ENCODE results near the gene LRRC26. TPM values are rescaled to one million over a fixed set of nuclear protein-coding genes. Genes with fewer than 3 reads are reported as not detected.

Gene LRRC26
- total and polyA plus RNA-seq, 2 donors (not counting 3 experiments of a cell fraction or from before 2014, with no cell fraction given), result 0.08 TPM; not detected in 1

DNA sequence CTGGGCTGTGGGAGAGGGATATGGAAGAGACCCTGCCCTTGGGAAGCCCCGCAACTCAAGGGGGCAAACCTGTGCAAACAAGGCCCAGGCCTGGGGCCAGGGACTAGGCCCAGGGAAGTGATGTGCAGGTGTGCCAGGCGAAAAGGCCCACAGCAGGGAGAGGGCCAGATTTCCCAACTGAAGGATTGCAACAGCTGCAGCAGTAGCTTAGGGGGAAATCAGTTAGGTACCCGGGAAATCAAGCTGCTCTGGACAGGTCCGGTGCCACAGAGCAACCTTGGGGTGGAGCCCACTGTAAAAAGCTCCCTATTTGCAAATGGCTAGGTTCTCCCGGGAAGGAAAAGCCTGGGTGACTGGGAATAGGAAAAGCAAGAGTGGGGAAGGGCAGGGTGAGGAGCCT, 20.5 kb downstream of the LRRC26 start:
- H3K9me3 ChIP-seq (replicated peaks; ENCODE audit: control insufficient read depth, insufficient read depth, low read length), result no peaks in the 10 kb centered on the region
- no peaks in the 10 kb centered on the region for H3K9me1 ChIP-seq (replicated peaks; ENCODE audit: control insufficient read depth, extremely low read depth, insufficient read depth, low read length)
- no peak for DNase-seq (ENCODE audit: low read depth, low spot score)
- no peak for FAIRE-seq
- no peak overlapping the region for H3K4me2 ChIP-seq (ENCODE audit: insufficient read depth, low read length)
- no peaks in the 10 kb centered on the region for H3K27me3 ChIP-seq (ENCODE audit: control insufficient read depth in 2 of 2, insufficient read depth in 2 of 2, low read length in 2 of 2)
- ChIA-PET POLR2A (no interaction called here), CTCF (interaction anchor here (1.7 kb wide), 1 partner anchor 20 kb away, joined by 4 read pairs; no protein-coding TSS in a partner anchor)
- no peaks in the 10 kb centered on the region for H4K20me1 ChIP-seq (replicated peaks; ENCODE audit: control insufficient read depth, extremely low read depth, insufficient read depth, low read length)
- no TSS peak for BruUV-seq (replicated peaks)
- no peak overlapping the region for H3K9ac ChIP-seq (replicated peaks; ENCODE audit: extremely low read depth, insufficient read depth, low read length)
- no peak for TF ChIP-seq POLR2AphosphoS5 (IDR thresholded peaks at IDR 0.05; ENCODE audit: insufficient read depth, low read depth, low read length)
- no peak for TF ChIP-seq GATA2 (IDR thresholded peaks at IDR 0.05; ENCODE audit: insufficient read depth, insufficient read length, low read depth, low read length)
- TF ChIP-seq, protein P1, sequence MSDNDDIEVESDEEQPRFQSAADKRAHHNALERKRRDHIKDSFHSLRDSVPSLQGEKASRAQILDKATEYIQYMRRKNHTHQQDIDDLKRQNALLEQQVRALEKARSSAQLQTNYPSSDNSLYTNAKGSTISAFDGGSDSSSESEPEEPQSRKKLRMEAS (IDR thresholded peaks at IDR 0.05; ENCODE audit: insufficient read depth, insufficient read length), result no peak
- no peaks in the 10 kb centered on the region for H3K4me1 ChIP-seq (ENCODE audit: control insufficient read depth, extremely low read depth, insufficient read depth, low read length)
- H3K36me3 ChIP-seq (ENCODE audit: control insufficient read depth in 2 of 2, extremely low read depth in 1 of 2, insufficient read depth in 2 of 2, low read length in 2 of 2), result no peaks in the 10 kb centered on the region
- H2AFZ ChIP-seq (ENCODE audit: low read depth, low read length), result no peak overlapping the region
- no peaks in the 10 kb centered on the region for H3K79me2 ChIP-seq (ENCODE audit: control insufficient read depth, insufficient read depth, low read length)
- no peak overlapping the region for H3K4me3 ChIP-seq (replicated peaks in 1 of 3; ENCODE audit: insufficient read depth in 1 of 3, low read depth in 1 of 3, low read length in 3 of 3)
- H3K27ac ChIP-seq (ENCODE audit: insufficient read depth, low read depth, low read length), result no peak overlapping the region
- intact Hi-C loops (cut with micrococcal nuclease), result no loop called here
- dilution Hi-C loops (cut with MboI; ENCODE audit: extremely low pct_ligation_motif_present, low sequenced_read_pairs), result no loop called here

DNA sequence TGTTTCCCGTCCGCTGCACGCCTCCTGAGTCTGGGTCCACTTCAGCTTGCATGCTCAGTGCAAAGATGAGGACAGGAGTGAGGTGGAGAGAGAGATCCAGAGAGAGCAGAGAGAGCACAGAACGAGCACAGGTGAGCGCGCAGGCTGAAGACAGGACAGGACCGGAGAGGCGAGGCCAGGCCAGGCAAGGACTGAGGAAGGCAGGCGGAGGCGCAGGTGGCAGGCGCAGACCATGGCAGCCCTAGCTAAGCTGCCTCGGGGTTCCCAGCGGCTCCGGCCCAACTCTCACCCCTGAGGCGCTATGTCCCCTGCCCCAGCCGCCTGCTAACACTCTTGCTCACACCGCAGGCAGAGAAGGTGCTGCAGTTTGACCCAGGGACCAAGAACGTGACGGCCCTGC, 21.2 kb downstream of the LRRC26 start:
- ChIA-PET POLR2A (no interaction called here), CTCF (no interaction called here)
- Histone ChIP-seq H3K27me3 (ENCODE audit: control insufficient read depth in 2 of 2, insufficient read depth in 2 of 2, low read length in 2 of 2) (no peaks in the 10 kb centered on the region), H3K9me1 (replicated peaks; ENCODE audit: control insufficient read depth, extremely low read depth, insufficient read depth, low read length) (no peaks in the 10 kb centered on the region), H3K4me2 (ENCODE audit: insufficient read depth, low read length) (no peak overlapping the region), H3K36me3 (ENCODE audit: control insufficient read depth in 2 of 2, extremely low read depth in 1 of 2, insufficient read depth in 2 of 2, low read length in 2 of 2) (no peaks in the 10 kb centered on the region), H3K9me3 (replicated peaks; ENCODE audit: control insufficient read depth, insufficient read depth, low read length) (no peaks in the 10 kb centered on the region), H3K4me1 (ENCODE audit: control insufficient read depth, extremely low read depth, insufficient read depth, low read length) (no peaks in the 10 kb centered on the region), H3K79me2 (ENCODE audit: control insufficient read depth, insufficient read depth, low read length) (no peaks in the 10 kb centered on the region), H3K4me3 (replicated peaks in 1 of 3; ENCODE audit: insufficient read depth in 1 of 3, low read depth in 1 of 3, low read length in 3 of 3) (no peak overlapping the region), H2AFZ (ENCODE audit: low read depth, low read length) (no peak overlapping the region), H4K20me1 (replicated peaks; ENCODE audit: control insufficient read depth, extremely low read depth, insufficient read depth, low read length) (no peaks in the 10 kb centered on the region), H3K9ac (replicated peaks; ENCODE audit: extremely low read depth, insufficient read depth, low read length) (no peak overlapping the region), H3K27ac (ENCODE audit: insufficient read depth, low read depth, low read length) (no peak overlapping the region)
- dilution Hi-C loops (cut with MboI; ENCODE audit: extremely low pct_ligation_motif_present, low sequenced_read_pairs), result no loop called here
- DNase-seq (ENCODE audit: low read depth, low spot score) (no peak), FAIRE-seq (no peak)
- TF ChIP-seq FOS (IDR thresholded peaks at IDR 0.05; ENCODE audit: borderline replicate concordance, insufficient read depth, low read length), result no peak
- no peak for TF ChIP-seq GATA2 (IDR thresholded peaks at IDR 0.05; ENCODE audit: insufficient read depth, insufficient read length, low read depth, low read length)
- TF ChIP-seq, protein P2, sequence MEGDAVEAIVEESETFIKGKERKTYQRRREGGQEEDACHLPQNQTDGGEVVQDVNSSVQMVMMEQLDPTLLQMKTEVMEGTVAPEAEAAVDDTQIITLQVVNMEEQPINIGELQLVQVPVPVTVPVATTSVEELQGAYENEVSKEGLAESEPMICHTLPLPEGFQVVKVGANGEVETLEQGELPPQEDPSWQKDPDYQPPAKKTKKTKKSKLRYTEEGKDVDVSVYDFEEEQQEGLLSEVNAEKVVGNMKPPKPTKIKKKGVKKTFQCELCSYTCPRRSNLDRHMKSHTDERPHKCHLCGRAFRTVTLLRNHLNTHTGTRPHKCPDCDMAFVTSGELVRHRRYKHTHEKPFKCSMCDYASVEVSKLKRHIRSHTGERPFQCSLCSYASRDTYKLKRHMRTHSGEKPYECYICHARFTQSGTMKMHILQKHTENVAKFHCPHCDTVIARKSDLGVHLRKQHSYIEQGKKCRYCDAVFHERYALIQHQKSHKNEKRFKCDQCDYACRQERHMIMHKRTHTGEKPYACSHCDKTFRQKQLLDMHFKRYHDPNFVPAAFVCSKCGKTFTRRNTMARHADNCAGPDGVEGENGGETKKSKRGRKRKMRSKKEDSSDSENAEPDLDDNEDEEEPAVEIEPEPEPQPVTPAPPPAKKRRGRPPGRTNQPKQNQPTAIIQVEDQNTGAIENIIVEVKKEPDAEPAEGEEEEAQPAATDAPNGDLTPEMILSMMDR (IDR thresholded peaks at IDR 0.05; ENCODE audit: extremely low read depth in 1 of 2, insufficient read depth in 1 of 2, low read depth in 1 of 2, low read length in 2 of 2), result no peak
- TF ChIP-seq JUN (IDR thresholded peaks at IDR 0.05; ENCODE audit: borderline replicate concordance, insufficient read depth, insufficient read length, low read depth), result no peak
- no peak for TF ChIP-seq POLR2A (IDR thresholded peaks at IDR 0.05; ENCODE audit: low read depth, low read length)
- TF ChIP-seq, protein P1 (IDR thresholded peaks at IDR 0.05; ENCODE audit: insufficient read depth, insufficient read length), result no peak
- TF ChIP-seq MYC (IDR thresholded peaks at IDR 0.05; ENCODE audit: low read depth, low read length), result no peak
- no peak for TF ChIP-seq EZH2 (IDR thresholded peaks at IDR 0.05; ENCODE audit: borderline replicate concordance, low read depth, low read length, severe bottlenecking)
- no peak for TF ChIP-seq POLR2AphosphoS5 (IDR thresholded peaks at IDR 0.05; ENCODE audit: insufficient read depth, low read depth, low read length)
- BruUV-seq (replicated peaks), result no TSS peak
- intact Hi-C loops (cut with micrococcal nuclease), result no loop called here

Measured in endothelial cell of umbilical vein (primary cell).